Neural progenitor cell (in vitro differentiated cells): ENCODE results near the gene RALGAPA2.

Source experiments
- CTCF ChIP-seq: fragments of 200-600 bp; sonication (generic); IDR thresholded peaks from 2 replicates; pipeline ENCODE4 v1.5.1; 2017; ENCODE audit warnings: antibody characterized with exemption, mild to moderate bottlenecking
- EZH2 ChIP-seq: fragments of 200-600 bp; sonication (generic); IDR thresholded peaks from 2 replicates; pipeline ENCODE4 v1.6.1; 2017; ENCODE audit warnings: antibody characterized with exemption, mild to moderate bottlenecking, moderate library complexity
- EZH2phosphoT487 ChIP-seq: fragments of 200-600 bp; sonication (generic); IDR thresholded peaks from 2 replicates; pipeline ENCODE4 v1.6.1; 2017; ENCODE audit warnings: antibody characterized with exemption

- TF ChIP-seq EZH2phosphoT487 (no peak), CTCF (no peak), EZH2 (no peak)
These were observed 220.6 kb downstream of the RALGAPA2 start for GRCh38 chr20:20491784-20492264.
